GM10266 (cell line): ENCODE data around the gene RBSN.

Experiments used
- DNase-seq: peaks from one replicate; pipeline ENCODE4 v3.0.0; 2012; ENCODE audit errors: extremely low spot score
- TF ChIP-seq, protein P1 (sequence below): IDR thresholded peaks from 2 replicates; pipeline ENCODE4 v1.5.1; 2012; ENCODE audit warnings: mild to moderate bottlenecking, low read depth; ENCODE audit not compliant: control insufficient read depth, insufficient read depth; ENCODE audit errors: missing control alignments

RBSN gene

DNA sequence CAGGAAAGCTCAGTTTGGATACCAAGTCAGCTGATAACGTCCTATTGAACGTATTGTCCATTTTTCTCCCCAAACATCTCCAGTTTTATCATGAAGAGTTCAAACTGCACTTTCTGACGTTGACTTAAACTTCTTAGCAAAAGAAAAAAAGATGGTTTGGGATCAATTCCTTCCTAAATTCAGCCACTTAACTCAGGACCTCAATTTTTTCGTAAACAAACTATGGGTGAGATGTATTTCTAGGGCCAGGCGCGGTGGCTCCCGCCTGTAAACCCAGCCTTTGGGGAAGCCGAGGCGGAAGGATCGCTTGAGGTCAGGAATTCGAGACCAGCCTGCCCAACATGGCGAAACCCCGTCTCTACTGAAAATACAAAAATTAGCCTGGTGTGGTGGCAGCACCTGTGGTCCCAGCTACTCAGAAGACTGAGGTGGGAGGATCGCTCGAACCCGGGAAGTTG lies 33.4 kb downstream of the RBSN start:
- no peak for DNase-seq
- TF ChIP-seq, protein P1, sequence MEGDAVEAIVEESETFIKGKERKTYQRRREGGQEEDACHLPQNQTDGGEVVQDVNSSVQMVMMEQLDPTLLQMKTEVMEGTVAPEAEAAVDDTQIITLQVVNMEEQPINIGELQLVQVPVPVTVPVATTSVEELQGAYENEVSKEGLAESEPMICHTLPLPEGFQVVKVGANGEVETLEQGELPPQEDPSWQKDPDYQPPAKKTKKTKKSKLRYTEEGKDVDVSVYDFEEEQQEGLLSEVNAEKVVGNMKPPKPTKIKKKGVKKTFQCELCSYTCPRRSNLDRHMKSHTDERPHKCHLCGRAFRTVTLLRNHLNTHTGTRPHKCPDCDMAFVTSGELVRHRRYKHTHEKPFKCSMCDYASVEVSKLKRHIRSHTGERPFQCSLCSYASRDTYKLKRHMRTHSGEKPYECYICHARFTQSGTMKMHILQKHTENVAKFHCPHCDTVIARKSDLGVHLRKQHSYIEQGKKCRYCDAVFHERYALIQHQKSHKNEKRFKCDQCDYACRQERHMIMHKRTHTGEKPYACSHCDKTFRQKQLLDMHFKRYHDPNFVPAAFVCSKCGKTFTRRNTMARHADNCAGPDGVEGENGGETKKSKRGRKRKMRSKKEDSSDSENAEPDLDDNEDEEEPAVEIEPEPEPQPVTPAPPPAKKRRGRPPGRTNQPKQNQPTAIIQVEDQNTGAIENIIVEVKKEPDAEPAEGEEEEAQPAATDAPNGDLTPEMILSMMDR, result no peak

DNA sequence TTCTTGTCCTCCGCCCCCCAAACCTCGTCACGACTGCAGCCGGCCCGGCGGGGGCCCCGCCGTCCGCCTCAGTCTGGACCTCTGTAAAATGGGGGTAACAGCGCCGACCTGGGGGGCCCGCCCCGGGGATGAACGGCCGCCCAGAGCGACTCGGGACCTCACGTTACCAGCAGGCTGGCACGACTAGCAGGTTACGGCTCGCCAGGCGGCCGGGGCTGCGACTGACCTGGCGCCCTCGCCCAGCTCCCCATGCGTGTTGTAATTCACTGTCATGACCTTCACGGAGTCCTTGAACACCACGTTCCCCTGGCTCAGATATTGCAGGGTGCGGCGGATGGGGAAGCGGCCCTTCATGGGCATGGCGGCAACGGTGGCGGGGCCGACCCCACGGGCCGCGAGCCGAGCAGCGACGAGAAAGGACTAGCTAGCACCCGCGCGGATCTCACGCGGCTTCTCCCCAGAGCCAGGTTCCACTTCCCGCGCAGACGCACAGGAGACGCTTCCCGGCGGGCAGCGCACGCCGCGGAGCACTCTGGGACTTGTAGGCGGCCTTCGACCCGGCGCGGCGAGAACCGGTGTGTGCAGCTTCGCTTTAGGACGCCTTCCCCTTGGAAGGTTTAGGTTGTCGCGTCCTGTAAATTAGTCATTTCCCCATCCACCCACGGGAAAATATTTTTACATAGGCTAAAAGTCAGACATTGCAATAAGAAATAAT lies 34.0 kb downstream of the RBSN start, which contains the start of gene MRPS25:
MRPS25 (minus strand) TSS at position 481 of the 715 bp plus-strand sequence; CDS start at position 360, 121 bp downstream.
- peak; percentile 95 for DNase-seq
- TF ChIP-seq, protein P1, result no peak

DNA sequence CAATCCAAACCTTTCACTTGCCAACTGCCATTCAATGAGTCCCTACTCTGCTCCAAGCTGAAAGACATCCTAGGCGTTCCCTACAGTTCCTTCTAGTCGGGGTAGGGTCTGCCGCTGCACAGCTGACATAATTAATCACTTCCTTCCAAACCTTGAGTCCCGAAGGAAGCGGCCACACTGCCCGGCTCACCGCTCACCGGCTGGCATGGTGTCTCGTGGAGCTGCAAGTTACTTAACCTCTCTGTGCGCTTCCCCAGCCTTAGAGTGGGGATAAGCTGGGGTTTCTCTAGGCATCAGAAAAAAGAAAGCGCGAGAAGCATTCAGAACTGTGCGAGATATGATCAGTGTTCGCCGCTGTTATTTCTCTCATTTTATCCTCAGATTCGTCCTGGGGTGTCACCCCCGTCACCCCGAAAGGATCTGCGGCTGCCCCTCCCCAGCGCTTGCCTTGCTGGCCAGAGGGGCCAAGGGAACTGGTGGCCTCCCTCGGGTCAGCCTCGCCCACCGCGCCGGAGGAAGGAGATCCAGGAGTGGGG lies 34.6 kb downstream of the RBSN start:
- TF ChIP-seq, protein P1, result no peak
- DNase-seq, result peak; percentile 52

DNA sequence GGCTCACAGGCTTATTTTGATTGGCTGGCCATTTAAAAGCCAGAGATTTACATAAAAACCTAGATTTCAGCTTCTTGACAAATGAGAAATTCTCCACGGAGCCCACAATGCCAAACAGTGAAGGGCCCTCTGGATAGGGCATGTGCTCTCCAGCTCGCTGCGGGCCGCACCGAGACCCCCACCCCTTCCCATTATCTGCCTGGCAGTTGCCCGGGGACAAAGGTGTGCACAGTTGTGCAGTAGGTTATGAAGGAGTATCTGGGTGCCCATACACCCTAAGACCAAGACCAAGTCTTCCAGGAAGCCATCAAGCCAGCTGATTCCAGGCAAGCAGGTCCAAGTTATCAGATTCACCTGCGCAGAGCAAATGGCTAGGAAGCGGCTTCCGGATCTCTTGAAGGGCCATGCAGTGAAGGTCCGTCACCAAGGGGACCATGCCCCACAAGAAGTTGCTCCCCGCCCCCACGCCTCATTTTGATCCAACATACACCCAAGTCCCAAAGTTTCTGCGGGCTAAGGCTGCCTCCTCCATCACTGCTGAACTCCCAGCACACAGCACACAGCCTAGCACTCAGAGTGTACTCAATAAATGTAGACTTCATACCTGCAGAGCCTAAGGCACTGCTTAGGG lies 35.2 kb downstream of the RBSN start:
- DNase-seq, result no peak
- TF ChIP-seq, protein P1, result no peak

DNA sequence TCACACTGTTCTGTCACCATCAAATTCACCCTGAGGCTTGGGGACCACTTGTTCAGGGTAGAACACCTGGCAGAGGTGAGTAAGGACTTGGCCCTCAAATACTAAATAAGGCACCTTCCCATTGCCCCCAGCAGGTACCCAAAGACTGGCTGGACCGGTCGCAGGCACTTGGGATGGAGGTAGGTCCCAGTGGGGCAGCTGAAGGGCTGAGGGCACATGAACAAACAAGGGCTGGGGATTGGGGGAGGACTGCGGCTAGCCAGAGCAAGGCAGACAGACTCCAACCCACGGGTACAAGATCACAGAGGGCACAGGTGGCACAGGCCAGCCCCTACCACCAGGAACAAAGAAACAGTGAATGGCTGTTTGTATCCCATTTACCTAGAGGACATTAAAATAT lies 35.7 kb downstream of the RBSN start:
- DNase-seq, result no peak
- TF ChIP-seq, protein P1, result no peak

DNA sequence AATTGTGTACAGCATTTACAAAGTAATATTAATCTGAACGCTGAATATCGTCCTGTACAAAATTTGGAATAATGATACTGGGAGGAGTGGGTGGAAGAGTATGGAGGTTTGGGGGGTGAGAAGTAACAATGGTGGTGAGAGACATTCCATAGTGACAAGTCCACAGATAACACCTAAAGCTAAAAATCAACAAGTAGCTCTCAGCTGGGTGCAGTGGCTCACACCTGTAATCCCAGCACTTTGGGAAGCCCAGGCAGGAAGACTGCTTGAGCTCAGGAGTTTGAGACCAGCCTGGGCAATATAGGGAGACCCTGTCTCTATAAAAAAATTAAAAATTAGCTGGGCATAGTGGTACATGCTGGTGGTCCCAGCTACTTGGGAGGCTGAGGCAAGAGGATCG lies 38.9 kb downstream of the RBSN start:
- DNase-seq, result no peak
- TF ChIP-seq, protein P1, result no peak
